Iris pigment epithelial cell (primary cell): ENCODE data around the gene ACTR1A.
"Not testable (repeated sequence)": the region's sequence is repeated elsewhere in the genome, so short reads cannot be mapped to it uniquely, and the experiment has no call there.

Source experiments
- DNase-seq: peaks from one replicate; pipeline ENCODE4 v3.0.0-alpha.2; 2011; ENCODE audit warnings: low read depth

Gene ACTR1A

DNA sequence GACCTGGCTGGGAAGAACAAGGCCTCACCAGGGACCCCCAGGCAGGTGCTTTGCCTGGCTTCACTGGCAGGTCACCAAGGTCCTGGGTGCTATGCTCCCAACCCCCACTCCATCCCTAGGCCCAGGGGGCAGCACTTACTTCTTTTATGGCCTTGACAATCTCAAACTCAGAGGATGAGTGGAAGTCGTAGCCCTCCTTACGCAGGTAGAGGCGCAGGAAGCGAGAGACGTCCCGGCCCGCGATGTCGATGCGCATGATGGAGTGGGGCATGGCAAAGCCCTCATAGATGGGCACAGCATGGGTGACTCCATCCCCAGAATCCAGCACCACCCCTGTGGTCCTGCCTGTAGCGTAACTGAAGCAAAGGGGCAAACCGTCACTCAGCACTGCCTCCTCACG lies 18.5 kb downstream of the ACTR1A start:
- no peak for DNase-seq

DNA sequence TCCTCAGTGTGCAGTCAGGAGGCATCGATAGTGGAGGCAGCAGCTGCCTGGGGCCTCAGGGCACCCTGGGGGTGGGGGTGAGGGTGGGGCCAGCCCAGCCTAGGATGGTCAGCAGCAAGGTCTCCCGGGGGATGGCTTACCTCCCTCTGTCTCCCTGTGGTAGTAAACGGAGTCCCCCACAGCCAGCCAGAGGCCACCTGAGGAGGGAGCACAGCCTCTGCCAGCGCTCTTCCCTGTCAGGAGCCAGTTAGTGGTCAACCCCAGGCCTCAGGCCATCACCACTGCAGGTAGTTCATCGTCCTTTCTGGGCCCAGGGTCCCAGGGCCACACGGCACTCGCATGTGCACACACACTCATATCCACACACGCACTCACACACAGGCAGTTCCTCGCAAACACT lies 22.1 kb downstream of the ACTR1A start:
- no peak for DNase-seq

GRCh38 chr10:102479651-102480050 lies 22.9 kb downstream of the ACTR1A start:
- no peak for DNase-seq

DNA sequence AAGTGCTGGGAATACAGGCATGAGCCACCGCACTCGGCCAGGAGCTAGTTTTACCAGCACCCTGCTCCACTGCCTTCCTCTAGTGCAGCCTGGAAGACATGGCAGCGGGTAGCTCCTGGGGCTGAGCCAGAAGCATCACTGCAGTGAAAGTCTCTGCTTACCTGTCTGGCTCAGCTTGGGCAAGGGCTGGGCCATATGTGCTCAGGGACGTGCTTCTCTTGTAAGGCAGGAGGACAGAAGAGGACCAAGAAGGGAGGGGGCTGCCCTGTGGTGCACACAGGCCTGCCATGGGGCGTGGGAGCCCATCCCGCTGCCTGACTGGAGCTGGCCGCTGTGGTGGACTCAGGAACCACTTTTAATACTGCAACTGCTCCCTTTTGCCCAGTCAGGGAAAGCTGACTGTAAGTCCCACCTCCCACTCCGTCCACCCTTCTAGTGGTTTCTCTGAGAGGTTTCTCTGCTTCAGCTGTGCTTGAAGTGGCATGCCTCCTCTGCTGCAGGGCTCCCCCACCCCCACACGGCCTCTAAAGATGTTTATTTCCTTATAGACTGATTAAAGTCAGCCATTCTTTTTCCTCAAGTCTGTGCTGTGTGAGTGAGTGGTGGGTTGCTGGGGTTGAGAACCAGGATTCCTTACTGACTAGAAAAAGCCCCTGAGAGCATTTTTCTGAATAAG lies 25.9 kb downstream of the ACTR1A start:
- no peak for DNase-seq

GRCh38 chr10:102475451-102476040 lies 27.0 kb downstream of the ACTR1A start:
- no peak for DNase-seq

- no peak for DNase-seq
Measured at GRCh38 chr10:102473445-102474331, 28.8 kb downstream of the ACTR1A start.

DNA sequence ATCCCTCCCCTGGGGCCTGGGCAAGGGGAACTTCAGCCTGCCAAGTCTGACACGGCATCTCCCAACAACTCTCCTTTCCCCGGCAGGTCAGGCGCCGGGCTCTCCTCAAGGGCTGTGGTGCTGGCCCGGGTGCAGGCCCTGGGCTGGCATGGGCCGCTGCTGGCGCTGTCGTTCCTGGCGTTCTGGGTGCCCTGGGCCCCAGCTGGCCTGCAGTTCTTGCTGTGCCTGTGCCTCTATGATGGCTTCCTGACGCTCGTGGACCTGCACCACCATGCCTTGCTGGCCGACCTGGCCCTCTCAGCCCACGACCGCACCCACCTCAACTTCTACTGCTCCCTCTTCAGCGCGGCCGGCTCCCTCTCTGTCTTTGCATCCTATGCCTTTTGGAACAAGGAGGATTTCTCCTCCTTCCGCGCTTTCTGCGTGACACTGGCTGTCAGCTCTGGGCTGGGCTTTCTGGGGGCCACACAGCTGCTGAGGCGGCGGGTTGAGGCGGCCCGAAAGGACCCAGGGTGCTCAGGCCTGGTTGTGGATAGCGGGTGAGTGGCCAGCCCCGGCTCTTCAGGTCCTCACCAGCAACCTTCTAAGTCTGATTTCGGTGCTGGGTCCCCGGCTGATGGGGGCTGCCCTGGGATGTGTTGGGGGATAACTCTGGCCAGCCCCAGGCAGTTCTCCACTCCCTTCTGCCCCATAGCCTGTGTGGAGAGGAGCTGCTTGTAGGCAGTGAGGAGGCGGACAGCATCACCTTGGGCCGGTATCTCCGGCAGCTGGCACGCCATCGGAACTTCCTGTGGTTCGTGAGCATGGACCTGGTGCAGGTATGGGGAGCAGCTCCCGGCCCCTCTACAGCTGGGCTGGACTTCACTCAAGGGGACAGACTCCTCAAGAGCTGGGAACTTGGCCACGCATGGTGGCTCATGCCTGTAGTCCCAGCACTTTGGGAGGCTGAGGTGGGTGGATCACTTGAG lies 31.6 kb downstream of the ACTR1A start:
- no peak for DNase-seq

DNA sequence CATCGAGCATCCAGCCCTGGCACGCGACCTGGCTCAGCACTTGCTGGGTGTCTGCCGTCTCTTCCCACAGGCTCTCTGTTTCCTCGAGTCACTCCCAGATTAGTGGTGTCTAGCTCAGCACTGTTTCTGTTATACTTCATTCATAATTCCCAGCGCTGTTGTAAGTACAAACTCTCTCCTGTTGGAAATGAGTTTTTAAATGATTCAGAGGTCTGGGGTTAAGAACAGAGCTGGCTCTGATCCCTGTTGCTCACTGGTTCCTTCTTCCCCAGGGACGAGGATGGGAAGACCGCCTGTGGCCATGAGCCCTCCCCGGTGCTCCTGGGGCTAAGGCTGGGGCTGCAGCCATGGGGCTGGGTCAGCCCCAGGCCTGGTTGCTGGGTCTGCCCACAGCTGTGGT lies 33.8 kb downstream of the ACTR1A start:
- DNase-seq = no peak

DNA sequence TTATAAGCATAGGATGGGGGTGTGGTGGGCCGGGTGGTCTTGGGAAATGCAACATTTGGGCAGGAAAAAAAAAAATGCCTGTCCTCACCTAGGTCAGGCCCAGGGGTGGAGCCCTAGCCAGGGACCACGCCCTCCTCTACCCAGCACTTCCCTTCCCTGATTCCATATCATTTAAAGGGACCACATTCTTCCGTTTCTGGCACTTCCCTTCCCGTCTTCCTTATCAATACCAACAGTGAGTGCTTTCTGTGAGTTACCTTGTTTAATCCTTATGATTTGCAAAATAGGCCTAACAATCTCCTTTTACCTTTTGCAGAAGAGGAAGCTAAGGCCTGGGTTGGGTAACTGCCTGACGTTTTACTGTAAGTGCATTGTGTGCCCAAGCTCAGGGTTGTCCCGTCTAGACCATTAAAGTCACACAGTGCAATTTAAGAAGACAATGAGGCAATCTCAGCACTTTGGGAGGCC lies 34.5 kb downstream of the ACTR1A start:
- no peak for DNase-seq

DNA sequence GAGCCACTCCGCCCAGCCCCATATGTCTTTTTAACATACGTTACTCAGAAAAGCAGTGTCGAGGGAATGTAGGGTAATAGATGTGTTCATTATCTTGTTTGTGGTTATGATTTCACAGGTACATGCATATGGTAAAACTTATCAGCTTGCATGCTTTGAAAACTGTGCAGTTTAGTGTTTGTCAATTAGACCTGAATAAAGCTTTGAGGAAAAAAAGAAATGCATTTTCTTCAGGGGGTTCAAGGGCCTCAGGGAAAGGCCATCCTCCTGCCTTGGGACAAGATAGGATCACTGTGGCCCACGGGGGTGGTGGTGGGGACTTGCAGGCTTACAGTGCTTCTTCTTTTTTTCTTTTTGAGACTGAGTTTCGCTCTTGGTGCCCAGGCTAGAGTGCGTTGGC lies 35.2 kb downstream of the ACTR1A start:
- DNase-seq = no peak

GRCh38 chr10:102465466-102465865 lies 37.0 kb downstream of the ACTR1A start:
- no peak for DNase-seq

DNA sequence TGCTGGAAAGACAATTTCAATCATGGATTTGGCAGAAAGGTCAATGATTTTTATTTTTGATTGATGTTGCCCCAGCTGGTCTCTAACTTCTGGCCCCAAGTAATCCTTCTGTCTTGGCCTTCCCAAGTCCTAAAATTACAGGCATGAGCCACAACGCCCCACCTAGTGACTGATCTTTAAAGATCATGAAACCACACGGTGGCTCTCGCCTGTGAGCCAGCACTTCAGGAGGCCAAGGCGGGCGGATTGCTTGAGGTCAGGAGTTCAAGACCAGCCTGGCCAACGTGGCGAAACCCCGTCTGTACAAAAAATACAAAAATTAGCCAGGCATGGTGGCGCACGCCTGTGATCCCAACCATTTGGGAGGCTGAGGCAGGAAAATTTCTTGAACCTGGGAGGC lies 38.5 kb downstream of the ACTR1A start:
- DNase-seq = no peak

GRCh38 chr10:102462512-102463054 lies 39.9 kb downstream of the ACTR1A start:
- no peak for DNase-seq

GRCh38 chr10:102461187-102462054 lies 41.1 kb downstream of the ACTR1A start:
- peak; percentile 76 for DNase-seq

DNA sequence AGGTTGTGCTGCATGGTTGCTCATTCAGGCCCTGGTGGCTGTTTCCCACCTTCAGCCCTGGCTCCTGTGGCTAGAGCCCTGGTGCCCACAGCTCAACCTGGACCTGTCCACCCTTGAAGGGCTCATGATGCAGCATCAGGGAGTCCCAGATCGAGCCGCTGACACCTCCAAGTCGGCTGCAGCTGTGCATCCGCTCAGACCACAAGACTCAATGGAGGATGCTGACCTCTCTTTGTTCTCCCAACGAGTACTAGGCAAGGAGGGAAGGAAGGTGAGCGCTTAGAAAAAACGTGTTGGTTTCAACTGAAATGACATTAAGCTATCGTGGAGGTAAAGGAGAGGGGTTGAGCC lies 41.7 kb downstream of the ACTR1A start:
- no peak for DNase-seq

GRCh38 chr10:102458656-102459055 lies 43.9 kb downstream of the ACTR1A start:
- no peak for DNase-seq

DNA sequence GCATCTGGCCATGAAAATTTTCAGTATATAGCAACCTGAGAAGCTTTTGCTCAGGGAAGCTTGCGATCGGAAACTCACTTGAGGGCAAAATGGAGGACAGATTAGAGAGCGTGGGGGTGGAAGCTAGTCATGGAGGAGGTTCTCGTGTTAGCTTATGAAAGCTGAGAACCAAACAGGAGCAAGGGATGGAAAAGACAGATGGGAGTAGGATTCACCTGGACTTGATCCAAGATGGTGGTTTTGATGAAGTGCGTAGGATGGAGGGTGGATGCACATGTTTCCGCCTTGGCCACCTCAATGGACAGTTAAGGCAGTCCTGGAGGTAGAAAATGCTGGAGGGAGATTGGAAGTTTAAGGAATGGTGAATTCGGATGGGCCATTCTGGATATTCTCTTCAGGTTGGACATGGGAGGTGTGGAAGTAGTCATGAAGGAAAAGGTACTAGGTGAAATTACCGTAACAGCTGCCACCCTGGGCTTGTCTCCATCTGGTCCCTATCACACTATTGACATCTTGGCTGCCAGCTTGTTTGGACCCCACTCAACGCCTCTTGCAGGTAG lies 44.8 kb downstream of the ACTR1A start:
- no peak for DNase-seq

DNA sequence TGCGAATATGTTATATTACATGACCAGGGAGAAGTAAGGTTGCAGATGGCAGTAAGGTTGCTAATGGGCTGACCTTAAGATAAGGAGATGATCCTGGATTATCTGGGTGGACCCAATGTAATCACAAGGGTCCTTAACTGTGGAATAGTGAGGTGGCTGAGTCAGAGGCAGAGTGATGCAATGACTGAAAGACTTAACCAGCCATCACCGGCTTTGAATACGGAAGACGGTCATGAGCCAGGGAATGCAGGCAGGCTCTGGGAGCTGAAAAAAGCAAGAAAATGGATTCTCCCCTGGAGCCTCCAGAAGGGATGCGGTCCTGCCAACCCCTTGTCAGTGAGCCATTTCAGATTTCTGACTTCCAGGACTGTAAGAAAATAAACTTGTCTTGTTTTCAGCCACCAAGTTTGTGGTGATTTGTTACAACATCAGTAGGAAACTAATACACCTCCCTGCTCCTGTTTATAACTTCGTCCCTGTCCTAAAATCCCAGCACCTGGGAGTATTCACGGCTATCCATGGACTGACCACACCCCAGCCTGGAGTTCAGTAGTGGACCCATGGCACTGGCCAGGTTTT lies 46.5 kb downstream of the ACTR1A start:
- peak; percentile 93 for DNase-seq

GRCh38 chr10:102454662-102455487 lies 47.6 kb downstream of the ACTR1A start:
- not testable (repeated sequence) for DNase-seq
